LNCaP clone FGC (cell line): ENCODE measurements around the gene CLEC2A.

Experiments used
- DNase-seq: peaks from one replicate; pipeline ENCODE4 v3.0.0-alpha.2; 2011; ENCODE audit warnings: low read depth
- H3K4me3 ChIP-seq: 2 replicates; pipeline ENCODE4 v1.5.1; 2011; ENCODE audit warnings: mild to moderate bottlenecking, low read depth, low read length, control low read depth
- TF ChIP-seq, protein P1 (sequence below): IDR thresholded peaks from 2 replicates; pipeline ENCODE4 v1.5.1; 2012; ENCODE audit warnings: mild to moderate bottlenecking; ENCODE audit not compliant: control insufficient read depth, insufficient read depth; ENCODE audit errors: extremely low read depth

CLEC2A gene

DNA sequence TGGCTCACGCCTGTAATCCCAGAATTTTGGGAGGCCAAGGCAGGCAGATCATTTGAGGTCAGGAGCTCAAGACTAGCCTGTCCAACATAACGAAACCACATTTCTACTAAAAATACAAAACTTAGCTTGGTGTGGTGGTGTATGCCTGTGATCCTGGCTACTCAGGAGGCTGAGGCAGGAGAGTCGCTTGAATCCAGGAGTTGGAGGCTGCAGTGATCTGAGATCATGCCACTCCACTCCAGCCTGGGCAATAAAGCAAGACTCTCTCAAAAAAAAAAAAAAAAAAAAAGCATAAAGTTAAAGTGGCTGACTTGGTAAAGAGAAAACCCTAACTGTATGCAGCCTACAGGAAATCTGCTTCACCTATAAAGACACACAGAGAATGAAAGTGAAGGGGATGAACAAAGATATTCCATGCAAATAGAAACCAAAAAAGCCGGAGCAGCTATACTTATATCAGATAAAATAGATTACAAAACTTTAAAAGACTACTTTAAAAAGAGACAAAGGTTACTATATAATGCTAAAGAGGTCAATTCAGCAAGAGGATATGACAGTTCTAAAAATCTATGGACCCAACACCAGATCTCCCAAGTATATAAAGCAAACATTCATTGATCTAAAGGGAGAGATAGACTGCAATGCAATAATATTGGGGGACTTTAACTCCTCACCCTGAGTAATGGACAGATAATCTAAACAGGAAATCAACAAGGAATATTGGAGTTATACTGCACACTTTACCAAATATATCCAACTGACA is 67.1 kb downstream of the CLEC2A start:
- no peak for DNase-seq
- TF ChIP-seq, protein P1, sequence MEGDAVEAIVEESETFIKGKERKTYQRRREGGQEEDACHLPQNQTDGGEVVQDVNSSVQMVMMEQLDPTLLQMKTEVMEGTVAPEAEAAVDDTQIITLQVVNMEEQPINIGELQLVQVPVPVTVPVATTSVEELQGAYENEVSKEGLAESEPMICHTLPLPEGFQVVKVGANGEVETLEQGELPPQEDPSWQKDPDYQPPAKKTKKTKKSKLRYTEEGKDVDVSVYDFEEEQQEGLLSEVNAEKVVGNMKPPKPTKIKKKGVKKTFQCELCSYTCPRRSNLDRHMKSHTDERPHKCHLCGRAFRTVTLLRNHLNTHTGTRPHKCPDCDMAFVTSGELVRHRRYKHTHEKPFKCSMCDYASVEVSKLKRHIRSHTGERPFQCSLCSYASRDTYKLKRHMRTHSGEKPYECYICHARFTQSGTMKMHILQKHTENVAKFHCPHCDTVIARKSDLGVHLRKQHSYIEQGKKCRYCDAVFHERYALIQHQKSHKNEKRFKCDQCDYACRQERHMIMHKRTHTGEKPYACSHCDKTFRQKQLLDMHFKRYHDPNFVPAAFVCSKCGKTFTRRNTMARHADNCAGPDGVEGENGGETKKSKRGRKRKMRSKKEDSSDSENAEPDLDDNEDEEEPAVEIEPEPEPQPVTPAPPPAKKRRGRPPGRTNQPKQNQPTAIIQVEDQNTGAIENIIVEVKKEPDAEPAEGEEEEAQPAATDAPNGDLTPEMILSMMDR = no peak
- no peak overlapping the region for H3K4me3 ChIP-seq
